Measurements from ENCODE around the gene BTNL3.
"Not testable (repeated sequence)": the region's sequence is repeated elsewhere in the genome, so short reads cannot be mapped to it uniquely, and the experiment has no call there.

BTNL3 gene

DNA sequence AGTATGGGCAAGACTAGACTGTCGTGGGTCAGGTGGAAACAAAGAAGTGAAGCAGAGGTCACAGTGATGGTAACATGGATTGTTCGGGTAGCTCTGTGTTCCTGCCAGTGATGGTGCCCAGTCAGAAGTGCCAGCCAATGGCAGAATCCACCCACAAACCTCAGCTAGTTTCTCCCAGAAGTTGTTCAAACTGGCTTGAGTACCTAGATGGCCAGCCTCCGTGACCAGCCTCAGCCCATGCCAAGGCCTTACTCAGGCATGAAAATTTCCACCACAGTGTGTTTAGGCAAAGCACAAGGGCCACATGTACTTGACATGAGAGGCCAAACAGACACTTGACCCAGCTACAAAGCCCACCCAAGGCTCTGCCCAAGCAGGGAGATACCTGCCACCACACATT, 32.0 kb downstream of the BTNL3 start:
- no peak for DNase-seq (ENCODE audit: low spot score)

DNA sequence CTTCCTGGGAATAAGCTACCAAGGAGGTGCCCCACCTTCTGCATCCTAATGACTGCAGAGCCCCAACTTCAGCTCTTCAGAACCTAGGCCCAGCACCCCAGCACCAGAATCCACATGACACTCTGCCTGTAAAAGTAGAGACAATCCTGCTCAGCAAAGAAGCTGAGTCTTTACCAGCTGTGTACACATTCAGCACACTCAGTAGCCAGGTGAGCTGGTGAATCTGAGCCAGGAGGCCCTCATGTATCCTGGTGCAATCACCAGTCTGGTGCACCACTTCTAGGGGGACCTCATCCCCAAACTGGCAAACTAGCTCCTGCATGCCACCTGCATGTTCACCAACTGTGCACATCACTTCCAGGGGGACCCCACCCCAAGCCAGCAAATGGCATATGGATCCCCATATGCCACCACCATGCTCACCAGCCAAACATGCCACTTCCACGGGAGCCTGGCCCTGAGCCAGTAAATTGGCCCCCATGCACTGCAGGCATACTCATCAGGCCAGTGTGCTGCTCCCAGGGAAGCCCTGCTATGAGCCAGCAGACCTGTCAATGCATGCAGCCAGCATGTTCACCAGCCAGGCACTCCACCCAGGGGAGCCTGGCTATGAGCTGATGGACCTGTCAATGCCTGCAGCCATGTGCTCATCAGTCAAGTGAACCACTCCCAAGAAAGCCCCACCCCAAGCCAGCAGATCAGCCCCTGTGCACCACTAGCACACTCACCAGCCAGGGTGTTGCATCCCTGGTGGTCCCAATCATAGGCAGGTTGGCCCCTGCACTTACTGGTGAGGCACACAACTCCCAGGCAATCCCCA, 35.8 kb downstream of the BTNL3 start:
- DNase-seq (ENCODE audit: low spot score) = no peak

DNA sequence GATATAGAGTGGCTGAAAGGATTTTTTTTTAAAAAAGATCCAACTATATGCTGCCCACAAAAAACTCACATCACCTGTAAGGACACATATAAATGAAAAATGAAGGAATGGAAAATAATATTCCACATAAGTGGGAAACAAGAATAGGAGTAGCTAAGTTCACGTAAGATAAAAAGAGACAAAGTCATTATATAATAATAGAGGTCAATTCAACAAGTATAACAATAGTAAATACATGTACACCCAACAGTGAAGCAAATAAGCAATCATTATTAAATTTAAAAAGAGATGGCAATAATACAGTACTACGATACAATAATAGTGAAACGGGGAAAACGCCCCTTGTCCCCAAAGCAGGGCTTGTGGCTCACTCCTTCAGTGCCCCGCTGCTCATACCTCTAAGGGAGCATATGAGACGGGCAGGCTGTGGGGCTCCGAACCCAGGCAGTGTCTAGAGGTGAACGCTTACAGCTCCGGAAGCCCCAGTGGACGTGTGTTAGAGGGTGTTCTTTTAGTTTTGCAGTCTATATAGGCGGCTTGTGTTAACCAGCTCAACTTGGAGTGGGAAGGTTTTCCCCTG, 38.9 kb downstream of the BTNL3 start:
- DNase-seq (ENCODE audit: low spot score) = no peak

GRCh38 chr5:181028032-181028819, 39.6 kb downstream of the BTNL3 start:
- no peak for DNase-seq (ENCODE audit: low spot score)

DNA sequence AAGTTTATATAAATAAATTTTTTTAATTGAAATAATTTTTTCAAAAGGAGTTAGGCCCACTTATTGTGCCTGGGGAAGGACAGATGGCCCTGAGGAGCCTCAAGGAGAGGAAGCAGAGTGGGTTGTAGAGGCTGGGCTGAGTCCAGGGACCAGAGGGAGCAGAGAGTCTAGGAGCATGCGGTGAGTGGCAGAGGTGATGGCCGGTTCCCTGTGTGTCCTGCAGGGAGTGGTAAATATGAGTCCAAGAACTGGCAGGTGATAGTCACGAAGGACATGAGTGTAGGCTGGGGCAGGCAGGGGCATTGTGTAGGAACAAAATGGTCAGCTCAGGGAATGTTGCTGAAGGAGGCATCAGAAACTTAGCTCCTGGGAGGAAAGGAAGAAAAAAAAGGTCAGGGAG, 43.1 kb downstream of the BTNL3 start:
- DNase-seq (ENCODE audit: low spot score) = no peak

DNA sequence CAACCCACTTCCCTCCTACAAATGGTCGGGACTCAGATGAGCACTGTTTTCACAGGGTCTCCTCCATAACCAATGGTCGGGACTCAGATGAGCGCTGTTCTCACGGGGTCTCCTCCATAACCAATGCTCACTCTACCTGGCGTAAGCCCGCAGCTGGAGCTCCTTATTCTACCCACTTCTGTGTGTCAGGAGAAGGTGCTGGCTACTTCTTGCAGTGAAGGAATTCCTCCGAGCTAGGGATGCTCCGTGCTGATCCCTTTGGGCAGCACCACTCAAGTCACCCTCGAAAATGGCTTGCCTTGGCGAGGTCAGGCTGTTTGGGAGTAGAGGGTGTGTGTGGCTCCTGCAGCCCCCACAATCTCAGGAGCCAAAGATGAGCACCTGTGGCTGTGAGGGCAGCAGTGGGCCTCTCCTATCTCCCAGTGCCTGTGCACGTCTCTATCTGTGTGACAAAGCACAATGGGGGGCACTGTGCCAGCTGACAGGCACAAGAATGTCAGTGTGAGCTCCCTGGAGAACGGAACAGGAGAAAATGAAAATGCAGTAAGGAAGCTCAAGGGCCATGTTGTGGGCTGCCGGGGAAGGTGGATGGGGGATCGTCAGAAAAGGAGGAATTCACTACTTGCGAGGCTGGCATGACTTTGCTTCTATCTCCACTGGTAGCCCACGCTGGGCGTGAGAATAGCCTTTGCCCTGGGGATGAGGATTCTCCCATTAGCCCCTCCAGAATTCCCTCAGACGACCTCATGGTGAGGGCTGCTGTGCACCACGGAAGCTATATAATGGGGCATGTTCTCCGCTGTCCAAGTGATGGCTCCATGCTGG, 47.6 kb downstream of the BTNL3 start:
- DNase-seq (ENCODE audit: low spot score) = no peak

- no peak for DNase-seq (ENCODE audit: low spot score)
Observed at GRCh38 chr5:181036816-181037364, 48.2 kb downstream of the BTNL3 start.

- DNase-seq (ENCODE audit: low spot score) = no peak
Observed at GRCh38 chr5:181037365-181037861, 48.8 kb downstream of the BTNL3 start.

GRCh38 chr5:181039471-181039870, 50.8 kb downstream of the BTNL3 start:
- no peak for DNase-seq (ENCODE audit: low spot score)

GRCh38 chr5:181039931-181040630, 51.4 kb downstream of the BTNL3 start, which contains the start of gene BTNL9:
Gene BTNL9, plus strand, starts transcription at chr5:181040266. Its CDS starts 5,224 bp downstream, at chr5:181045490.
- no peak for DNase-seq (ENCODE audit: low spot score)

GRCh38 chr5:181040631-181040945, 51.9 kb downstream of the BTNL3 start:
- no peak for DNase-seq (ENCODE audit: low spot score)

GRCh38 chr5:181041043-181041442, 52.4 kb downstream of the BTNL3 start:
- no peak for DNase-seq (ENCODE audit: low spot score)

DNA sequence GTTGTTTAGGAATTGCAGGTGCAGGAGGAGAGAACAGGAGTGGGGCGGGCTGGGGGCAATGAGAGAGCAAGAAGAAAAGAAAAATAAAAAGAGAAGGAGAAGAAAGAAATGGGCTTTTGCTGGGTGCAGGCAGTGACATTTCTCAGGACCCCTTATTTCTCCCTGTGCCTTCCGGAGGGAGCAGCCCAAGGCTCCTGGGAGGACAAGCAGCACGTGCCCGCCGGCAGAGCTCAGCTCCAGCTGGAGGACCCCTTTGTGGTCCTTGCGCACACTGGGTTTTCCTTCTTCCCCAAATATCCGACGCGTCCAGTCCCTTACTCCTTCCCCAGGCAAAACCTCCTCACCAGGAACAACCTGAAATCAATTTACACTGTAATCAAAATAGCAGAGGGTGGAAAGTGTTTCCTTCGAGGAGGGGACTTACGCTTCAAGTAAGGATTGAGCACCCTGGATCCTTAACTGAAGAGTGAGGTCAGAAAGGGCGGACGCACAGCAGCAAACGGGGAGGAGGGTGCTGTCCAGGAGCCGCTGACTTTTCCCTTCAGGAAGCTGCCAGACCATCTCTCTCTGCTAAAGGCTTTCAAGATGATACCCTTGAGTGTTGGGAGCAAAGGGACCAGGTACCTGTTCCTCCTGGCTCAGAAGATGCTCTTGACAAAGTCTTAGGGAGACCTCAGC, 53.5 kb downstream of the BTNL3 start:
- DNase-seq (ENCODE audit: low spot score) = no peak

DNA sequence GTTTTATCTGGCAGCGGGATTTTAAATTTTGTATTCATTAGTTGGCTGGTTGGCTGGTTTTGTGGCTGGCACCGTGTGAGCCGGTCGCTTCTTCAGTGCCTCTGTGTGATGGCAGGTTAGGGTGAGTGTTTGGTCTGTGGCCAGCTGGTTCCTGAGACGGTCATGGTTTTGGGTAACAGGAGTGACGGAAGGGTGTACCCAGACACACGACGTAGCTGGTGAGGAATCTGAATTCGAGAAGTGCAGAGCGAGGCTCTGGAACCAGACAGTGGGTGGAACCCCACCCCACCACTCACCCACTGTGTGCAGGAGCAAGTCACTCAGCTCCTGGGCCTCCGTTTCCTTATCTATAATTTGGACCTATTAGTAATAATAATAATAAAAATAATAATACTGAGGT, 54.1 kb downstream of the BTNL3 start:
- DNase-seq (ENCODE audit: low spot score) = no peak

DNA sequence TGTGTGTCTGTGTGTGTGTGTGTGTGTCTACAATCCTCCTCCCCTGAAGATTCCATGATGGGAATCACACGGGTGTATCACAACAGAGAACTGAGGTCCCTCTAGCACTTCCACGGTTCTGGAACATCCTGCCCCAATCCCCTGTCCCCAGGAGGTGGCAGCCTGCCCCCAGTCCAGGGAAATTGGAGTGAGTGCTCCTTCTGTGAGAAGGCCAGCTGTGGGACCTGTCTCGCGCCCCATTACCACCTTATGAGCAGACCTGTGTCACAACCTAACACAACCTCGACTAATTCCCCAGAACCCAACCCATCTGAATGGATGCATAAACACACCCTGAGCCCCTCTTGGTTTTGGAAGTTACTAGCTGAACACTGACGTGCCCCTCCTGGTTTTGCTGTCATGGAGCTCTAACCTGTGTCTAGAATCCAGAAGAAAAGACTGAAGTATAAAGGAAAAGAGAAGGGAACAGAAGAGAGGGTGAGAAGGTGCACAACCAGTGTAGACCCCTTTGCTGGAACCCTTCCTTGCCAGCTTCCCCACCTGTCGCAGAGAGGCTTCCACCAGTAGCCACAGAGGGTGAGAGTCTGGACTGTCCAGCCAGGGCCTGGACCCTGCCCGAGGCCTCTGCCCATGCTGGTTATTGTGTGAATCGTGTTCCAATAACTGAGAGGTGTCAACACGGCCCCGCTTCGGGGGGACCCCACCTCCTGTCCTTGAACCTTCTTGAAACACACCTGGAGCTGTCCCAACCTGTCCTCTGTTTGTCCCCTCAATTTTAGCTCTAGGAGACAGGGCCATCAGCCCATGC, 54.8 kb downstream of the BTNL3 start:
- DNase-seq (ENCODE audit: low spot score) = no peak

GRCh38 chr5:181044093-181044599, 55.5 kb downstream of the BTNL3 start:
- no peak for DNase-seq (ENCODE audit: low spot score)

DNA sequence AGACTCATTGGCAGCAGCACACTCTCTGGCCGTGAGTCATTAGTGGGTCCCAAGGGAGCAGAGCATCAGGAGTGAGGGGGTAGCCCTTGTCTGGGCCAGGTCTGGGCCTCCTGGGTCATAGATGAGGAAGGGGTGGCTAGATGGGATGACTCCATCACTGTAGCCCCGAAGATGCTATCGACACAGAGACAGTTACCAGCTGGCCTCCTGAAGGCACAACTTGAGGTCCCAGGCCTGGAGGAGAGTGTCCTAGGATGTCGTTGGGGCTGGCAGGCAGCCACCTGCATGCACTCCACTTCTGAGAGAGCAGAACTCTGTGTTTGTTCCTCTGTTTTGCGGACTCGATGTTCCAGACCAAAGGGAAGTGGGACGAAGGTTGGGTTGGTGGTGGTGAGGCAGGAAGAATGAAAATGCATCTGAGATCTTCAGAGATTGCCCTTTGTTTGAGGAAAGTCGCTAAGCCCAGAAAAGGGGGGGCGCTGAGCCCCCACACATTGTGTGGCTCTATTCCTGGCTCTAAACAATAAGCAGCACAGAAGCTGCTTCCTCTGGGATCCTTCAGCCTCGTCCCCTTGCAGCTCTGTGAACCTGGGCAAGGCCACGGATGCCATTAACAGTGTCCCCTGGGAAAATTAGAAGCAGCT, 56.1 kb downstream of the BTNL3 start:
- DNase-seq (ENCODE audit: low spot score) = no peak

GRCh38 chr5:181045316-181045715, 56.7 kb downstream of the BTNL3 start:
- no peak for DNase-seq (ENCODE audit: low spot score)

GRCh38 chr5:181045857-181046256, 57.2 kb downstream of the BTNL3 start:
- not testable (repeated sequence) for DNase-seq (ENCODE audit: low spot score)

Data from AG20443 (cell line).